CD14-positive monocyte (primary cell): ENCODE measurements around the gene CCDC149. TPM values are rescaled to one million over a fixed set of nuclear protein-coding genes. Genes with fewer than 3 reads are reported as not detected.

ENCODE experiments used
- DNase-seq, 3 donors: peaks; one replicate each; pipeline ENCODE4 v3.0.0-alpha.2; 2011 to 2022
- H2AFZ ChIP-seq: 2 replicates; pipeline ENCODE4 v1.6.0; 2012; ENCODE audit warnings: mild to moderate bottlenecking, low read depth, low read length, inconsistent platforms; ENCODE audit not compliant: insufficient read depth, poor library complexity, severe bottlenecking
- H3K27ac ChIP-seq, 2 donors: 1 replicate in 1 of 2; 2 replicates in 1 of 2; pipeline ENCODE4 v1.5.1; 2012 to 2013; ENCODE audit warnings: low read length in 2 of 2, control low read depth in 1 of 2, inconsistent platforms in 1 of 2, low read depth in 1 of 2, mild to moderate bottlenecking in 1 of 2
- H3K27me3 ChIP-seq, 2 donors: one replicate each; pipeline versions ENCODE4 v1.6.0 to v1.6.1; 2011 to 2013; ENCODE audit warnings: low read length in 2 of 2; ENCODE audit not compliant: control insufficient read depth in 2 of 2, insufficient read depth in 2 of 2
- H3K36me3 ChIP-seq, 2 donors: replicated peaks in 1 of 2; 1 replicate in 1 of 2; 2 replicates in 1 of 2; pipeline versions ENCODE4 v1.5.1 to v1.6.1; 2012 to 2013; ENCODE audit warnings: low read length in 2 of 2, control low read depth in 1 of 2, inconsistent platforms in 1 of 2, mild to moderate bottlenecking in 1 of 2; ENCODE audit not compliant: insufficient read depth in 2 of 2, control insufficient read depth in 1 of 2
- H3K4me1 ChIP-seq, 2 donors: 1 replicate in 1 of 2; 2 replicates in 1 of 2; pipeline versions ENCODE4 v1.5.1 to v1.6.1; 2012 to 2013; ENCODE audit warnings: low read length in 2 of 2, control low read depth in 1 of 2, inconsistent platforms in 1 of 2, mild to moderate bottlenecking in 1 of 2, moderate library complexity in 1 of 2; ENCODE audit not compliant: insufficient read depth in 2 of 2, control insufficient read depth in 1 of 2
- H3K4me2 ChIP-seq: replicated peaks from 2 replicates; pipeline ENCODE3; 2012; ENCODE audit warnings: low read length, moderate library complexity, mild to moderate bottlenecking; ENCODE audit not compliant: poor library complexity, severe bottlenecking; ENCODE audit errors: extremely low read depth
- H3K4me3 ChIP-seq, 3 experiments: fragments of 200-600 bp in 1 of 3; sonication (generic) in 1 of 3; replicated peaks in 1 of 3; 1 replicate in 2 of 3; 2 replicates in 1 of 3; pipeline ENCODE4 v1.5.1; 2011 to 2013; ENCODE audit warnings: low read length in 3 of 3, mild to moderate bottlenecking in 3 of 3, control low read depth in 2 of 3, low read depth in 2 of 3, inconsistent platforms in 1 of 3, moderate library complexity in 1 of 3
- H3K79me2 ChIP-seq: 2 replicates; pipeline ENCODE4 v1.6.0; 2012; ENCODE audit warnings: mild to moderate bottlenecking, control low read depth, inconsistent platforms, low read length, moderate library complexity; ENCODE audit not compliant: insufficient read depth
- H3K9ac ChIP-seq: 2 replicates; pipeline ENCODE4 v1.6.0; 2017; ENCODE audit warnings: low read length, mild to moderate bottlenecking; ENCODE audit not compliant: insufficient read depth, poor library complexity, severe bottlenecking
- H3K9me3 ChIP-seq, 2 donors: replicated peaks in 1 of 2; 1 replicate in 1 of 2; 2 replicates in 1 of 2; pipeline versions ENCODE4 v1.5.1 to v1.6.1; 2012 to 2013; ENCODE audit warnings: low read length in 2 of 2, control low read depth in 1 of 2; ENCODE audit not compliant: control insufficient read depth in 1 of 2, insufficient read depth in 1 of 2
- H4K20me1 ChIP-seq: 2 replicates; pipeline ENCODE4 v1.6.0; 2012; ENCODE audit warnings: mild to moderate bottlenecking, low read length, control low read depth, moderate library complexity; ENCODE audit not compliant: insufficient read depth
- H3K27ac Mint-ChIP-seq, 7 donors: one replicate each; pipeline ENCODE4 v1.8.0; 2020; ENCODE audit warnings: mild to moderate bottlenecking in 7 of 7, mixed read lengths in 7 of 7, moderate library complexity in 6 of 7, inconsistent platforms in 2 of 7
- H3K27me3 Mint-ChIP-seq, 3 donors: one replicate each; pipeline ENCODE4 v1.8.0; 2021 to 2022; ENCODE audit warnings: low read depth in 3 of 3, mild to moderate bottlenecking in 3 of 3, mixed read lengths in 3 of 3, moderate library complexity in 3 of 3, inconsistent platforms in 1 of 3
- H3K36me3 Mint-ChIP-seq, 2 donors: one replicate each; pipeline ENCODE4 v1.8.0; 2020; ENCODE audit warnings: mixed read lengths in 2 of 2, inconsistent platforms in 1 of 2, mild to moderate bottlenecking in 1 of 2
- H3K4me1 Mint-ChIP-seq: one replicate; pipeline ENCODE4 v1.8.0; 2020; ENCODE audit warnings: mild to moderate bottlenecking, mixed read lengths
- H3K4me3 Mint-ChIP-seq, 2 donors: one replicate each; pipeline ENCODE4 v1.8.0; 2020; ENCODE audit warnings: mild to moderate bottlenecking in 2 of 2, mixed read lengths in 2 of 2, moderate library complexity in 1 of 2
- H3K9me3 Mint-ChIP-seq, 7 donors: one replicate each; pipeline ENCODE4 v1.8.0; 2020 to 2022; ENCODE audit warnings: mixed read lengths in 7 of 7, mild to moderate bottlenecking in 6 of 7, moderate library complexity in 6 of 7, inconsistent platforms in 2 of 7
- CTCF ChIP-seq: fragments of 200-600 bp; IDR thresholded peaks from one replicate; pipeline ENCODE4 v1.8.0; 2022; ENCODE audit warnings: antibody characterized with exemption, mild to moderate bottlenecking
- WGBS: methylation state at CpG from one replicate; pipeline ENCODE4 v1.1.5; 2013; ENCODE audit warnings: missing lambda C conversion rate; ENCODE audit not compliant: insufficient coverage; 5-methylcytosine and 5-hydroxymethylcytosine counted together
- intact Hi-C, 2 donors: fragments of 100-400 bp; cut with micrococcal nuclease; formaldehyde crosslinking; loops; one replicate each; pipeline versions ENCODE4 v1.15.0 to v1.15.1; 2023
- polyA plus RNA-seq, 3 donors: library from polyadenylated mRNA; depleted of rRNA in 1 of 3; unstranded in 2 of 3; stranded (reverse) in 1 of 3; fragments of 300-500 nt in 2 of 3; fragments of >200 nt in 1 of 3; fragmentation: Illumina TruSeq in 2 of 3; gene quantifications; 1 replicate in 2 of 3; 2 replicates in 1 of 3; pipeline ENCODE4 v1.2.3, GENCODE V29; 2012 to 2021

The CCDC149 gene
- polyA plus RNA-seq, 3 donors, result 5.5 to 15.8 (median 14.9) TPM

- Histone ChIP-seq H3K4me3 (no peak overlapping the region), H3K27me3 (peaks cover 34 to 48% of the 10 kb centered on the region in 2 donors), H3K27ac (no peak overlapping the region), H3K4me1 (peaks cover 26 to 33% of the 10 kb centered on the region in 2 donors), H4K20me1 (no peaks in the 10 kb centered on the region), H3K79me2 (no peaks in the 10 kb centered on the region), H3K9me3 (peaks cover 0 to 10% of the 10 kb centered on the region in 2 donors), H3K36me3 (no peaks in the 10 kb centered on the region), H2AFZ (no peak overlapping the region), H3K4me2 (no peak overlapping the region), H3K9ac (no peak overlapping the region)
- no peak for TF ChIP-seq CTCF
- Mint-ChIP-seq H3K9me3 (peaks cover 0 to 18% (median 7%) of the 10 kb centered on the region in 7 donors), H3K36me3 (peaks cover 3 to 6% of the 10 kb centered on the region in 2 donors), H3K4me1 (peaks cover 33% of the 10 kb centered on the region), H3K4me3 (no peak overlapping the region), H3K27ac (no peak overlapping the region), H3K27me3 (peaks cover 37 to 48% (median 42%) of the 10 kb centered on the region in 3 donors)
- intact Hi-C loops, result no loop called here
- DNase-seq, result no peak
Observed at GRCh38 chr4:24796620-24797019, 116.2 kb downstream of the CCDC149 start.

GRCh38 chr4:24795666-24796381, 117.0 kb downstream of the CCDC149 start:
- Mint-ChIP-seq H3K27me3 (peaks cover 29 to 40% (median 34%) of the 10 kb centered on the region in 3 donors), H3K27ac (no peak overlapping the region), H3K4me3 (no peak overlapping the region), H3K36me3 (peaks cover 1 to 6% of the 10 kb centered on the region in 2 donors), H3K4me1 (peaks cover 31% of the 10 kb centered on the region), H3K9me3 (peaks cover 0 to 17% (median 6%) of the 10 kb centered on the region in 7 donors)
- Histone ChIP-seq H4K20me1 (no peaks in the 10 kb centered on the region), H3K9ac (no peak overlapping the region), H3K9me3 (peaks cover 0 to 5% of the 10 kb centered on the region in 2 donors), H2AFZ (no peak overlapping the region), H3K4me1 (peaks cover 25 to 33% of the 10 kb centered on the region in 2 donors), H3K4me3 (no peak overlapping the region), H3K27ac (no peak overlapping the region), H3K4me2 (no peak overlapping the region), H3K79me2 (no peaks in the 10 kb centered on the region), H3K27me3 (peaks cover 26 to 40% of the 10 kb centered on the region in 2 donors), H3K36me3 (no peaks in the 10 kb centered on the region)
- TF ChIP-seq CTCF, result no peak
- intact Hi-C loops, result no loop called here
- WGBS, result 98% methylated on average over 6 of the region's 9 CpGs
- DNase-seq, result no peak
